SW480 (cell line): ENCODE data around the gene H6PD.
A peak's percentile ranks its signal among the peaks of the same experiment; 100 is the strongest.

Experiments used
- DNase-seq: peaks from one replicate; pipeline ENCODE4 v3.0.0-alpha.2; 2016; ENCODE audit warnings: low spot score

Gene H6PD

GRCh38 chr1:9299571-9300541, 65.3 kb downstream of the H6PD start:
- DNase-seq = peak; percentile 95

- peak; percentile 27 for DNase-seq
Measured at GRCh38 chr1:9300573-9300972, 66.0 kb downstream of the H6PD start.

- peak; percentile 70 for DNase-seq
Measured at GRCh38 chr1:9302745-9303524, 68.4 kb downstream of the H6PD start.

GRCh38 chr1:9303916-9304315, 69.3 kb downstream of the H6PD start:
- no peak for DNase-seq

GRCh38 chr1:9305216-9305615, 70.6 kb downstream of the H6PD start:
- no peak for DNase-seq

- no peak for DNase-seq
Measured at GRCh38 chr1:9306006-9306405, 71.4 kb downstream of the H6PD start.

- no peak for DNase-seq
Measured at GRCh38 chr1:9307303-9307702, 72.7 kb downstream of the H6PD start.

GRCh38 chr1:9308236-9308785, 73.7 kb downstream of the H6PD start:
- no peak for DNase-seq

GRCh38 chr1:9309080-9309479, 74.5 kb downstream of the H6PD start:
- DNase-seq = no peak

GRCh38 chr1:9309991-9310390, 75.4 kb downstream of the H6PD start:
- DNase-seq = no peak

GRCh38 chr1:9311029-9311428, 76.5 kb downstream of the H6PD start:
- no peak for DNase-seq

GRCh38 chr1:9311479-9311878, 76.9 kb downstream of the H6PD start:
- DNase-seq = no peak

GRCh38 chr1:9312168-9312720, 77.7 kb downstream of the H6PD start:
- no peak for DNase-seq

GRCh38 chr1:9313576-9313975, 79.0 kb downstream of the H6PD start:
- no peak for DNase-seq

- no peak for DNase-seq
Measured at GRCh38 chr1:9314111-9314510, 79.5 kb downstream of the H6PD start.

GRCh38 chr1:9314711-9315379, 80.3 kb downstream of the H6PD start:
- DNase-seq = no peak

GRCh38 chr1:9315411-9316079, 81.0 kb downstream of the H6PD start:
- no peak for DNase-seq

GRCh38 chr1:9316080-9316444, 81.5 kb downstream of the H6PD start:
- no peak for DNase-seq

GRCh38 chr1:9316512-9316911, 81.9 kb downstream of the H6PD start:
- no peak for DNase-seq

GRCh38 chr1:9317072-9317471, 82.5 kb downstream of the H6PD start:
- DNase-seq = no peak
